ENCODE measurements around the gene DNAJC3. TPM values are rescaled to one million over a fixed set of nuclear protein-coding genes. Genes with fewer than 3 reads are reported as not detected.
"Not testable (repeated sequence)": the region's sequence is repeated elsewhere in the genome, so short reads cannot be mapped to it uniquely, and the experiment has no call there.

DNAJC3 gene
- total RNA-seq, 1 donor from 2014 or later, result 21.7 TPM

GRCh38 chr13:95710313-95710712, 33.4 kb downstream of the DNAJC3 start:
- Mint-ChIP-seq H3K27ac (no peak overlapping the region), H3K36me3 (peaks cover 37% of the 10 kb centered on the region), H3K4me3 (no peak overlapping the region), H3K27me3 (ENCODE audit: low read depth) (no peaks in the 10 kb centered on the region), H3K9me3 (peaks cover 12% of the 10 kb centered on the region), H3K4me1 (peaks cover 2% of the 10 kb centered on the region)
- DNase-seq (ENCODE audit: low spot score in 2 of 2, unreplicated experiment in 2 of 2), result no peak
- no peak for TF ChIP-seq CTCF (IDR thresholded peaks at IDR 0.05; ENCODE audit: unreplicated experiment)

- not testable (repeated sequence) for H3K27ac Mint-ChIP-seq; H3K4me3 Mint-ChIP-seq; H3K27me3 Mint-ChIP-seq (ENCODE audit: low read depth); DNase-seq (ENCODE audit: low spot score in 2 of 2, unreplicated experiment in 2 of 2); H3K4me1 Mint-ChIP-seq
- Mint-ChIP-seq H3K36me3 (peaks cover 53% of the 10 kb centered on the region), H3K9me3 (peaks cover 24% of the 10 kb centered on the region)
These were observed 35.9 kb downstream of the DNAJC3 start for GRCh38 chr13:95712846-95713245.

- Mint-ChIP-seq H3K27me3 (ENCODE audit: low read depth) (no peaks in the 10 kb centered on the region), H3K4me1 (peaks cover 2% of the 10 kb centered on the region), H3K27ac (no peak overlapping the region), H3K36me3 (peaks cover 58% of the 10 kb centered on the region), H3K4me3 (no peak overlapping the region), H3K9me3 (peaks cover 25% of the 10 kb centered on the region)
- DNase-seq (ENCODE audit: low spot score in 2 of 2, unreplicated experiment in 2 of 2), result no peak
- no peak for TF ChIP-seq CTCF (IDR thresholded peaks at IDR 0.05; ENCODE audit: unreplicated experiment)
These were observed 36.7 kb downstream of the DNAJC3 start for GRCh38 chr13:95713651-95714050.

- Mint-ChIP-seq H3K9me3 (peaks cover 27% of the 10 kb centered on the region), H3K4me3 (no peak overlapping the region), H3K4me1 (no peaks in the 10 kb centered on the region), H3K36me3 (peaks cover 59% of the 10 kb centered on the region), H3K27ac (no peak overlapping the region), H3K27me3 (ENCODE audit: low read depth) (no peaks in the 10 kb centered on the region)
- DNase-seq (ENCODE audit: low spot score in 2 of 2, unreplicated experiment in 2 of 2), result no peak
- TF ChIP-seq CTCF (IDR thresholded peaks at IDR 0.05; ENCODE audit: unreplicated experiment), result no peak
These were observed 37.3 kb downstream of the DNAJC3 start for GRCh38 chr13:95714142-95714832.

- H3K27ac Mint-ChIP-seq, result no peak overlapping the region
- peaks cover 53% of the 10 kb centered on the region for H3K36me3 Mint-ChIP-seq
- no peak for DNase-seq (ENCODE audit: low spot score in 2 of 2, unreplicated experiment in 2 of 2)
- H3K4me3 Mint-ChIP-seq, result no peak overlapping the region
- peaks cover 27% of the 10 kb centered on the region for H3K9me3 Mint-ChIP-seq
- no peaks in the 10 kb centered on the region for H3K27me3 Mint-ChIP-seq (ENCODE audit: low read depth)
- no peak for TF ChIP-seq CTCF (IDR thresholded peaks at IDR 0.05; ENCODE audit: unreplicated experiment)
- H3K4me1 Mint-ChIP-seq, result no peaks in the 10 kb centered on the region
These were observed 39.3 kb downstream of the DNAJC3 start for GRCh38 chr13:95716231-95716630.

- Mint-ChIP-seq H3K4me3 (no peak overlapping the region), H3K27me3 (ENCODE audit: low read depth) (no peaks in the 10 kb centered on the region), H3K36me3 (peaks cover 32% of the 10 kb centered on the region), H3K9me3 (peaks cover 9% of the 10 kb centered on the region), H3K4me1 (no peaks in the 10 kb centered on the region), H3K27ac (no peak overlapping the region)
- TF ChIP-seq CTCF (IDR thresholded peaks at IDR 0.05; ENCODE audit: unreplicated experiment), result no peak
- no peak for DNase-seq (ENCODE audit: low spot score in 2 of 2, unreplicated experiment in 2 of 2)
These were observed 45.3 kb downstream of the DNAJC3 start for GRCh38 chr13:95722241-95722640.
